Psoas muscle (tissue), 8 donors: ENCODE measurements around the gene DUXA. TPM values are rescaled to one million over a fixed set of nuclear protein-coding genes. Genes with fewer than 3 reads are reported as not detected.

Experiments
- ATAC-seq, 4 donors: fragments of 200-7000 bp; cut with Tn5 transposase; one replicate each; pipeline ENCODE4 v1.9.1; 2020; ENCODE audit warnings: moderate library complexity in 3 of 4, mild to moderate bottlenecking in 2 of 4
- DNase-seq, 2 donors: peaks; one replicate each; pipeline ENCODE4 v3.0.0-alpha.2; 2020
- H3K27ac ChIP-seq: fragments of 200-600 bp; one replicate; pipeline ENCODE4 v1.8.0; 2022
- H3K27me3 ChIP-seq, 3 donors: fragments of 200-600 bp in 1 of 3; one replicate each; pipeline versions ENCODE4 v1.6.1 to v1.8.0; 2013 to 2022; ENCODE audit warnings: low read length in 2 of 3, mild to moderate bottlenecking in 2 of 3, moderate library complexity in 1 of 3; ENCODE audit not compliant: insufficient read depth in 3 of 3
- H3K36me3 ChIP-seq, 2 donors: fragments of 200-600 bp in 1 of 2; one replicate each; pipeline versions ENCODE4 v1.6.1 to v1.8.0; 2013 to 2022; ENCODE audit warnings: low read depth in 1 of 2, mild to moderate bottlenecking in 1 of 2, moderate library complexity in 1 of 2; ENCODE audit not compliant: insufficient read depth in 1 of 2
- H3K4me1 ChIP-seq: fragments of 200-600 bp; one replicate; pipeline ENCODE4 v1.8.0; 2022
- H3K4me3 ChIP-seq: fragments of 200-600 bp; one replicate; pipeline ENCODE4 v1.8.0; 2022; ENCODE audit warnings: mild to moderate bottlenecking
- H3K9me3 ChIP-seq: fragments of 200-600 bp; one replicate; pipeline ENCODE4 v1.8.0; 2022
- WGBS, 3 donors: extraction: QIAGEN DNeasy Blood & Tissue Kit; methylation state at CpG; one replicate each; pipeline versions ENCODE4 v1.1.6 to v1.1.7; 2013; 5-methylcytosine and 5-hydroxymethylcytosine counted together
- intact Hi-C, 2 donors: fragments of 100-400 bp; cut with DNase I; formaldehyde crosslinking; loops; one replicate each; pipeline versions ENCODE4 v1.11.0 to v1.14.2; 2022
- polyA plus RNA-seq, 3 donors: library from polyadenylated mRNA; stranded (reverse); fragments of 200-250 nt; gene quantifications; one replicate each; pipeline ENCODE4 v1.2.3, GENCODE V29; 2013
- total RNA-seq, 4 donors: library from RNA; stranded (reverse); fragmentation: NEBNext Ultra II Directional in 2 of 4; extraction: Animal tissue kit (Norgen Biotek cat#: 25700) in 2 of 4; gene quantifications; one replicate each; pipeline versions ENCODE4 v1.2.1 to v1.2.4, GENCODE V29; 2021 to 2023
- TF ChIP-seq, protein P1 (sequence below): fragments of 200-600 bp; IDR thresholded peaks from one replicate; pipeline ENCODE4 v1.8.0; 2022; ENCODE audit warnings: antibody characterized with exemption
- donor health status: healthy with polysubstance abuse.
- donor health status: DM: no; HTN: no; CAD: no; lungs with moderate emphysema.
- donor health status: Bipolar disorder and iron deficiency.
- donor health status: healthy.
- donor health status: DM: yes; HTN: yes; CAD: no.
- donor health status: DM: no; HTN: no; CAD: no.
- donor health status: DM: no; HTN: no; CAD: no.
- donor health status: DM: yes; HTN: yes; CAD: no.

DUXA gene
- total and polyA plus RNA-seq, 7 donors, result not detected

DNA sequence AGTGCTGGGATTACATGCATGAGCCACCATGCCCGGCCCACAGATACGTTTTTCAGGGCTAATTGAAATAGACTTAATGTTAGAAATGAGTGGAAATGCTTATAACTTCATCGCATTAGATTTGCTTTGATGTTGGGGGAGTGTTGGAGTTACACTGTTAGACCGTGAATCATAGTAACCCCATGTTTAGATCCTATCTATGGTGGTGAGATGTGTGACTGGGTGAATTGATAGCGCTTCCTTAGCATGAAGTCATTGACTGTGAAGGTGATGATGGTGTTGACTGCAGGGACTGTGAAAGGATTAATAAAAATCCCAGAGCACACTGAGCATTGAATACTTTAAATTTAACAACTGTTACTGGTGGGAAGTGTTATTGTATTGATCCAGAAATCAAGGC, 25.7 kb upstream of the DUXA start:
- no peak overlapping the region for H3K27ac ChIP-seq
- ATAC-seq, result no peak
- DNase-seq, result no peak
- no peaks in the 10 kb centered on the region for H3K27me3 ChIP-seq
- no peaks in the 10 kb centered on the region for H3K9me3 ChIP-seq
- peaks cover 10% of the 10 kb centered on the region for H3K4me1 ChIP-seq
- WGBS, 3 donors, result 84 to 88% (median 87%) methylated on average over 5 of the region's 5 CpGs
- H3K36me3 ChIP-seq, result peaks cover 15 to 48% of the 10 kb centered on the region in 2 donors
- TF ChIP-seq, protein P1, sequence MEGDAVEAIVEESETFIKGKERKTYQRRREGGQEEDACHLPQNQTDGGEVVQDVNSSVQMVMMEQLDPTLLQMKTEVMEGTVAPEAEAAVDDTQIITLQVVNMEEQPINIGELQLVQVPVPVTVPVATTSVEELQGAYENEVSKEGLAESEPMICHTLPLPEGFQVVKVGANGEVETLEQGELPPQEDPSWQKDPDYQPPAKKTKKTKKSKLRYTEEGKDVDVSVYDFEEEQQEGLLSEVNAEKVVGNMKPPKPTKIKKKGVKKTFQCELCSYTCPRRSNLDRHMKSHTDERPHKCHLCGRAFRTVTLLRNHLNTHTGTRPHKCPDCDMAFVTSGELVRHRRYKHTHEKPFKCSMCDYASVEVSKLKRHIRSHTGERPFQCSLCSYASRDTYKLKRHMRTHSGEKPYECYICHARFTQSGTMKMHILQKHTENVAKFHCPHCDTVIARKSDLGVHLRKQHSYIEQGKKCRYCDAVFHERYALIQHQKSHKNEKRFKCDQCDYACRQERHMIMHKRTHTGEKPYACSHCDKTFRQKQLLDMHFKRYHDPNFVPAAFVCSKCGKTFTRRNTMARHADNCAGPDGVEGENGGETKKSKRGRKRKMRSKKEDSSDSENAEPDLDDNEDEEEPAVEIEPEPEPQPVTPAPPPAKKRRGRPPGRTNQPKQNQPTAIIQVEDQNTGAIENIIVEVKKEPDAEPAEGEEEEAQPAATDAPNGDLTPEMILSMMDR, result no peak
- H3K4me3 ChIP-seq, result peak overlapping the region; percentile 91
- intact Hi-C loops, result loop anchor here in 1 of 2 donors (1.0 kb wide), 1 partner anchor 45 kb away; no protein-coding TSS in a partner anchor

DNA sequence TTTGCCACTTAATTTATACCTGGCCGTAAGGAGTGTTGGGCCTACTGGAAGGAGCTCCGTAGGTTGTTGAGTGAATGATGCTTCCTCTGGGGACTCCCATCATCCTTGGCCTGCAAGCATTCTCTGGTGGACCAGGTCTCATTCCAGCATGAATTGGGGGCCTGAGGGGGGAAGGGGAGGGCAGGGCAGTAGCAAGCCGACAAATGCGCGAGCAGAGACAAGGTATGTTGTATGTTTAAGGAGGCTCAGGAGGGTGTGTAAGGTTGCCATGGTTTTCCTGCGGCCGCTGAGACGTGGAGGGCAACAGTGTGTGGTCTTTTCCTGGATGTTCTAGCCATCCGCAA, 24.8 kb upstream of the DUXA start:
- intact Hi-C loops, result no loop called here
- peak in 2 of 4 donors; percentile 3 to 13 for ATAC-seq
- 6 to 7% (median 6%) methylated on average over 9 of the region's 9 CpGs for WGBS, 3 donors

DNA sequence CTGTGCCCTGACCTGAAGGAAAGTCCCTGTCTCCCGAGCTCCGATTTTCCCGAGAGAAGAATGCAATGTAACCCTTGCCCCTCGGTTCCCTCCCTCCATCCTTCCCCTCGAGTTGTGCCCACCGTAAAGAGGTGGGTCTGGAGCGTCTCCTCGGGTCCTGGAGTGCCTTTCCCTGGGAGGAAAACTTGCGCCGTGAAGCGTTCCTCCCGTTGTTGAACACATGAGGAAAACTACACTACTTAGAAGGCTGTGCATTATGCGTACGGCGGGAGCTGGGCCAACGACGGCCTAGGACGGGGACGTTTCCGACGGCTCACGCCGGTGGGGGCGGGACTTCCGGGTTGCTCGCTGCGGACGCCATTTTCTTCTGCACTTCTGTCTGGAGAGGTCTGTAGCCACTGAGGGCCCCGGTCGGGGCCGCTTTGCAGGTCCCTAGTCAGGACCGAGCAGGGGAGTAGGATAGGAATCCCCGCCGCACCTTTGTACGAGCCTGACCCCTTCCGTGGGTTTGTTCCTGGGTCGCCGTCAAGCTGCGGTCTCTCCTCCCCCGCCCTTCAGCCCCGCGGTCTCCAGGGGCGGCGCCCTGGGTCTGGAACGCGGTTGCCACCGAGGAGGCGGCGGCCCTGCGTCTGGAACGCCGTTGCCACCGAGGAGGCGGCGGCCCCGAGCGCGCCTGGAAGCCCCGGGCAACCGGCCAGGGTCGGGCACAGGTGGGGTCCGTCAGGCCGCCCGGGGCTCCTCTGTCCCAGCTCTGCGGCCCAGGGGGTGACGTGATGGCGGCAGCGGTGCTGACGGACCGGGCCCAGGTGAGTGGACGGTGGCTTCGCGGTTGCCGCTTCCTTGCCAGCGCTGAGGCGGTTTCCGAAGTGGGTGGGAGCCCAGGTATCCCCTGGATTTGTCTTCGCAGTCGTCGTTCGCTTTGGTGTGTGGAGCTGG, 24.1 kb upstream of the DUXA start, which contains the start of gene ZNF264:
Gene ZNF264, plus strand, starts transcription at position 360 of the 936 bp plus-strand sequence. Its CDS starts 414 bp downstream, at position 774.
- H3K27me3 ChIP-seq, result no peaks in the 10 kb centered on the region
- H3K27ac ChIP-seq, result peak within 1 kb of the TSS; percentile 86
- H3K4me1 ChIP-seq, result peaks cover 10% of the 10 kb centered on the region
- peak; percentile 95 to 99 (median 98) for ATAC-seq
- peak; percentile 94 to 95 for DNase-seq
- 0 to 1% (median 1%) methylated on average over 70 to 81 of the region's 81 CpGs for WGBS, 3 donors
- TF ChIP-seq, protein P1, result no peak
- H3K9me3 ChIP-seq, result no peaks in the 10 kb centered on the region
- H3K4me3 ChIP-seq, result peak within 1 kb of the TSS; percentile 91
- intact Hi-C loops, result no loop called here
- H3K36me3 ChIP-seq, result peaks cover 15 to 32% of the 10 kb centered on the region in 2 donors

More for the DNA sequence above, 24.8 kb upstream of the DUXA start:
- peaks cover 10% of the 10 kb centered on the region for H3K4me1 ChIP-seq
- H3K4me3 ChIP-seq, result peak overlapping the region; percentile 91
- H3K9me3 ChIP-seq, result no peaks in the 10 kb centered on the region
- no peak for DNase-seq
- H3K36me3 ChIP-seq, result peaks cover 15 to 39% of the 10 kb centered on the region in 2 donors
- no peaks in the 10 kb centered on the region for H3K27me3 ChIP-seq
- TF ChIP-seq, protein P1, result no peak
- peak overlapping the region; percentile 86 for H3K27ac ChIP-seq

DNA sequence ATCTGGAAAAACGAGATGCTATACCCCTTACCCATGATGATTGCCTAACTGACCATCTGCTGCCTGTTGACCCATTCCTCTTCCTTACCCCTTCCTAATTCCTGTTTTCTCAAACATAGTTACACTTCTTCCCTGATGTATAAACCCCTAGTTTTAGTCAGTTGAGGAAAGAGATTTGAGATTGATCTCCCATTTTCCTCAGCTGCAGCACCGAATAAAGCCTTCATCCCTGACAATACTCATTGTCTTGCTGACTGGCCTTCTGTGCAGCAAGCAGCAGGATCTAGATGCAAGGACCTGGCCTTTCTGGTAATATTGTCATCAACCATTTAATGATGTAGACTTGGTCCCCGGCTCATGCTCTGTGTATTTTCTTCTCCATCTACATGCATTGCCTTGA, 23.0 kb upstream of the DUXA start:
- no peak for DNase-seq
- Histone ChIP-seq H3K4me3 (no peak overlapping the region), H3K4me1 (peaks cover 10% of the 10 kb centered on the region), H3K36me3 (peaks cover 13 to 21% of the 10 kb centered on the region in 2 donors), H3K27ac (no peak overlapping the region), H3K27me3 (no peaks in the 10 kb centered on the region), H3K9me3 (no peaks in the 10 kb centered on the region)
- TF ChIP-seq, protein P1, result no peak
- 86 to 89% (median 88%) methylated on average over 3 of the region's 3 CpGs for WGBS, 3 donors
- ATAC-seq, result no peak
- intact Hi-C loops, result no loop called here
